Transverse colon (tissue), 4 donors: ENCODE results near the gene UNC13A. TPM values are rescaled to one million over a fixed set of nuclear protein-coding genes. Genes with fewer than 3 reads are reported as not detected.

Source experiments
- DNase-seq: peaks from one replicate; pipeline ENCODE4 v3.0.0-alpha.2; 2019
- H3K27ac ChIP-seq, 4 donors: fragments of 200-600 bp; sonication (generic); 2 replicates each; pipeline ENCODE4 v1.5.1; 2016 to 2018; ENCODE audit warnings: inconsistent platforms in 4 of 4
- H3K27me3 ChIP-seq: fragments of 200-600 bp; sonication (generic); 2 replicates; pipeline ENCODE4 v1.5.1; 2017; ENCODE audit warnings: inconsistent platforms
- H3K36me3 ChIP-seq, 4 donors: fragments of 200-600 bp; sonication (generic); 2 replicates each; pipeline ENCODE4 v1.5.1; 2017 to 2019; ENCODE audit warnings: inconsistent platforms in 4 of 4
- H3K4me1 ChIP-seq, 4 donors: fragments of 200-600 bp; sonication (generic); 2 replicates each; pipeline ENCODE4 v1.5.1; 2017 to 2020; ENCODE audit warnings: inconsistent platforms in 4 of 4
- H3K4me3 ChIP-seq, 4 donors: fragments of 200-600 bp; sonication (generic); 1 replicate in 1 of 4; 2 replicates in 3 of 4; pipeline versions ENCODE4 v1.5.1 to v1.6.1; 2017 to 2019; ENCODE audit warnings: inconsistent platforms in 4 of 4
- H3K9me3 ChIP-seq, 2 donors: fragments of 200-600 bp; sonication (generic); 2 replicates each; pipeline ENCODE4 v1.5.1; 2017 to 2019; ENCODE audit warnings: inconsistent platforms in 2 of 2
- EP300 ChIP-seq: sonication (generic); formaldehyde crosslinking; IDR thresholded peaks from one replicate; pipeline ENCODE4 v1.6.1; 2017; ENCODE audit warnings: antibody characterized with exemption, low read depth
- POLR2A ChIP-seq: fragments of 450-650 bp; IDR thresholded peaks from one replicate; pipeline ENCODE4 v1.6.1; 2016; ENCODE audit warnings: antibody characterized with exemption, mild to moderate bottlenecking, moderate library complexity
- POLR2AphosphoS5 ChIP-seq, 3 donors: sonication (generic); formaldehyde crosslinking; IDR thresholded peaks; one replicate each; pipeline ENCODE4 v1.6.1; 2016; ENCODE audit warnings: antibody characterized with exemption in 3 of 3
- WGBS, 2 donors: methylation state at CpG; one replicate each; pipeline ENCODE4 v1.1.5; 2018; ENCODE audit warnings: low coverage in 1 of 2; 5-methylcytosine and 5-hydroxymethylcytosine counted together
- in situ Hi-C, 4 donors: fragments of 200-750 bp; cut with MboI; loops; one replicate each; pipeline versions ENCODE4 v1.15.0 to v1.15.1; 2017; ENCODE audit warnings: low sequenced_read_pairs in 3 of 4, low pct_ligation_motif_present in 1 of 4, low pct_unique_long_range_greater_than_20kb in 1 of 4
- intact Hi-C: fragments of 100-400 bp; cut with DNase I; formaldehyde crosslinking; loops from one replicate; pipeline ENCODE4 v1.15.1; 2023; ENCODE audit warnings: low total_unique reads
- total RNA-seq, 4 donors: library from RNA; depleted of rRNA; stranded (reverse); fragments of >200 nt; gene quantifications; one replicate each; pipeline ENCODE4 v1.1.0, GENCODE V29; 2016
- TF ChIP-seq, protein P1 (sequence below), 5 experiments: fragments of 200-600 bp in 3 of 5; fragments of 450-650 bp in 2 of 5; sonication (generic) in 3 of 5; IDR thresholded peaks; 1 replicate in 2 of 5; 2 replicates in 3 of 5; pipeline ENCODE4 v1.5.1; 2016 to 2017; ENCODE audit warnings: antibody characterized with exemption in 5 of 5, inconsistent platforms in 3 of 5, mild to moderate bottlenecking in 2 of 5, moderate library complexity in 1 of 5

The UNC13A gene
- total RNA-seq, 4 donors from 2014 or later, result under 0.01 to 1.9 (median 0.30) TPM

GRCh38 chr19:17618281-17618903 lies 69.8 kb downstream of the UNC13A start:
- in situ Hi-C loops, result no loop called here
- no peaks in the 10 kb centered on the region for H3K9me3 ChIP-seq
- 71% methylated on average over 4 of the region's 7 CpGs; no CpG with 5 or more reads in 1 of the 2 donors for WGBS, 2 donors
- no peak overlapping the region for H3K4me3 ChIP-seq
- no peaks in the 10 kb centered on the region for H3K36me3 ChIP-seq
- DNase-seq, result no peak
- TF ChIP-seq EP300 (no peak), POLR2A (no peak), POLR2AphosphoS5 (IDR thresholded peaks at IDR 0.05) (no peak)
- TF ChIP-seq, protein P1, sequence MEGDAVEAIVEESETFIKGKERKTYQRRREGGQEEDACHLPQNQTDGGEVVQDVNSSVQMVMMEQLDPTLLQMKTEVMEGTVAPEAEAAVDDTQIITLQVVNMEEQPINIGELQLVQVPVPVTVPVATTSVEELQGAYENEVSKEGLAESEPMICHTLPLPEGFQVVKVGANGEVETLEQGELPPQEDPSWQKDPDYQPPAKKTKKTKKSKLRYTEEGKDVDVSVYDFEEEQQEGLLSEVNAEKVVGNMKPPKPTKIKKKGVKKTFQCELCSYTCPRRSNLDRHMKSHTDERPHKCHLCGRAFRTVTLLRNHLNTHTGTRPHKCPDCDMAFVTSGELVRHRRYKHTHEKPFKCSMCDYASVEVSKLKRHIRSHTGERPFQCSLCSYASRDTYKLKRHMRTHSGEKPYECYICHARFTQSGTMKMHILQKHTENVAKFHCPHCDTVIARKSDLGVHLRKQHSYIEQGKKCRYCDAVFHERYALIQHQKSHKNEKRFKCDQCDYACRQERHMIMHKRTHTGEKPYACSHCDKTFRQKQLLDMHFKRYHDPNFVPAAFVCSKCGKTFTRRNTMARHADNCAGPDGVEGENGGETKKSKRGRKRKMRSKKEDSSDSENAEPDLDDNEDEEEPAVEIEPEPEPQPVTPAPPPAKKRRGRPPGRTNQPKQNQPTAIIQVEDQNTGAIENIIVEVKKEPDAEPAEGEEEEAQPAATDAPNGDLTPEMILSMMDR (IDR thresholded peaks at IDR 0.05), result no peak
- intact Hi-C loops, result no loop called here
- H3K27ac ChIP-seq, result no peak overlapping the region
- peaks cover 29% of the 10 kb centered on the region for H3K27me3 ChIP-seq
- no peaks in the 10 kb centered on the region for H3K4me1 ChIP-seq

GRCh38 chr19:17617807-17618192 lies 70.4 kb downstream of the UNC13A start:
- no peak for TF ChIP-seq POLR2A
- TF ChIP-seq POLR2AphosphoS5 (IDR thresholded peaks at IDR 0.05), result no peak
- TF ChIP-seq, protein P1 (IDR thresholded peaks at IDR 0.05), result no peak
- no peak for TF ChIP-seq EP300
- DNase-seq, result no peak
- Histone ChIP-seq H3K4me3 (no peak overlapping the region), H3K4me1 (no peaks in the 10 kb centered on the region), H3K36me3 (no peaks in the 10 kb centered on the region), H3K27ac (no peak overlapping the region), H3K27me3 (peaks cover 29% of the 10 kb centered on the region), H3K9me3 (no peaks in the 10 kb centered on the region)
- WGBS, 2 donors, result 80 to 85% methylated on average over 3 to 7 of the region's 7 CpGs
- in situ Hi-C loops (no loop called here), intact Hi-C loops (no loop called here)

DNA sequence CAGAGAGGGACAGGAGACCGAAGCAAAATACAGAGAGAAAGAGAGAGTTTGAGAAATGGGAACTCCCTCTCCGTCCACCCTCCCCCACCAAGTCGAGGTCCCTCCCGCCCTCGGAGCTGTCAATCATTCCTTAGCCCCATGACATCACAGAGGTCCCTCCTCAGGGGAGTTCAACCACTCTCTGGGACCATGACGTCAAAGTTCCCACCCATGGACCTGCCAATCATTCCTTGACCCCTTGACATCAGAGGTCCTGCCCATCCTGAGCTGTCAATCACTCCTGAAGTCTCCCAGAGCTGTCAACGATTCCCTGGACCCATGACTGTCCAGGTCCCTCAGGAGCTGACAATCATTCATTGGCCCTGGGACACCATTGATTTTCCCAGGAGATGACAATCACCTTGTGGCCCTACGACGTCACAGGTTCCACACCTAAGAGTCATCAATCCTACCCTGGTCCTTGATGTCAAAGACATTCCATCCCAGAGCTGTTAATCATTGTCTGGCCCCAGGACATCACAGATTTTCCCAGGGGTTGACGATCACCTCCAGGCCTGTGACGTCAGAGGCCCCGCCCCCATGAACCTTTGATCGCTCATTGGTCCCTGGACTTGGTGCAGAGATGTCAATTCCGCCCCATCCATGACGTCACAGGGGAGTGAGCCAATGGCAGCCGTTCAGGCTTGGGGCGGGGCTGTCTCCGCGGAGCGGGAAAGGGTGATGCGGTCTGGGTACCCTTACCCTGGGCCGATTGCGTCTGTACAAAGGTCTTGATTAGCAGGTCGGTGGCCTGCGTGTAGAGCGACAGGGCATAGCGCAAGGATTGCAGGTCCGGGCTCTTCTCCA lies 71.0 kb downstream of the UNC13A start:
- H3K27ac ChIP-seq, result no peak overlapping the region
- TF ChIP-seq, protein P1 (IDR thresholded peaks at IDR 0.05), result no peak
- TF ChIP-seq POLR2AphosphoS5 (IDR thresholded peaks at IDR 0.05) (no peak), EP300 (no peak), POLR2A (no peak)
- no peak overlapping the region for H3K4me3 ChIP-seq
- peaks cover 29% of the 10 kb centered on the region for H3K27me3 ChIP-seq
- no peaks in the 10 kb centered on the region for H3K9me3 ChIP-seq
- intact Hi-C loops, result no loop called here
- H3K36me3 ChIP-seq, result no peaks in the 10 kb centered on the region
- H3K4me1 ChIP-seq, result no peaks in the 10 kb centered on the region
- DNase-seq, result no peak
- in situ Hi-C loops, result no loop called here
- WGBS, 2 donors, result 67% methylated on average over 26 of the region's 28 CpGs; no CpG with 5 or more reads in 1 of the 2 donors

- in situ Hi-C loops, result no loop called here
- WGBS, 2 donors, result 28% methylated on average over 11 of the region's 11 CpGs; no CpG with 5 or more reads in 1 of the 2 donors
- DNase-seq, result no peak
- peaks cover 29% of the 10 kb centered on the region for H3K27me3 ChIP-seq
- intact Hi-C loops, result no loop called here
- H3K4me3 ChIP-seq, result no peak overlapping the region
- TF ChIP-seq POLR2AphosphoS5 (IDR thresholded peaks at IDR 0.05), result no peak
- no peak for TF ChIP-seq EP300
- no peak for TF ChIP-seq POLR2A
- TF ChIP-seq, protein P1 (IDR thresholded peaks at IDR 0.05), result no peak
- no peak overlapping the region for H3K27ac ChIP-seq
- no peaks in the 10 kb centered on the region for H3K36me3 ChIP-seq
- no peaks in the 10 kb centered on the region for H3K9me3 ChIP-seq
- H3K4me1 ChIP-seq, result no peaks in the 10 kb centered on the region
Observed at GRCh38 chr19:17616686-17616960, 71.5 kb downstream of the UNC13A start.
